ENCODE results near the gene MANBA.

GRCh38 chr4:102637391-102637790, 123.4 kb downstream of the MANBA start:
- TF ChIP-seq CTCF (IDR thresholded peaks at IDR 0.05) (no peak), POLR2A (IDR thresholded peaks at IDR 0.05) (no peak), POLR2AphosphoS5 (IDR thresholded peaks at IDR 0.05; ENCODE audit: insufficient read depth in 1 of 2, low read depth in 1 of 2) (no peak)
